ENCODE results near the gene CNIH1.
"Not testable (repeated sequence)": the region's sequence is repeated elsewhere in the genome, so short reads cannot be mapped to it uniquely, and the experiment has no call there.

GRCh38 chr14:54442961-54443360 lies 1.8 kb upstream of the CNIH1 start:
- not testable (repeated sequence) for TF ChIP-seq CTCF, POLR2A (IDR thresholded peaks at IDR 0.05)
